K562 (cell line): ENCODE results near the gene DGAT2L6. TPM values are rescaled to one million over a fixed set of nuclear protein-coding genes. Genes with fewer than 3 reads are reported as not detected.

Experiments
- ATAC-seq: fragments of 200-7000 bp; cut with Tn5 transposase; 3 replicates; pipeline ENCODE4 v1.9.1; 2020; ENCODE audit warnings: moderate library complexity
- BruUV-seq: library from RNA; stranded (reverse); fragments of 400-500 nt; replicated peaks from 2 replicates; lab custom pipeline; 2021; lab: Mats Ljungman, UMichigan
- CTCF ChIA-PET: fragments of 300-600 bp; formaldehyde crosslinking; extraction: SDS; loops from one replicate; lab custom pipeline; 2021; ENCODE audit warnings: low intra/inter-chr PET ratio; lab: Yijun Ruan, JAX
- POLR2A ChIA-PET: fragments of 300-600, 350-650 bp; sonication (Branson Sonifier 250); formaldehyde crosslinking; extraction: SDS; loops from one replicate; lab custom pipeline; 2021; ENCODE audit warnings: antibody characterized with exemption, inconsistent platforms; lab: Yijun Ruan, JAX
- DNase-seq, 4 experiments: peaks; one replicate each; pipeline versions ENCODE4 v3.0.0 to v3.0.0-alpha.2; 2011 to 2018; ENCODE audit warnings: low spot score in 3 of 4, mixed read lengths in 3 of 4; ENCODE audit errors: extremely low read depth in 1 of 4
- FAIRE-seq: peaks from 2 replicates; lab custom pipeline; 2011; peaks lifted over from hg19 to GRCh38; lab: Jason Lieb, UNC
- H2AFZ ChIP-seq: 2 replicates; pipeline ENCODE4 v1.6.0; 2011; ENCODE audit warnings: low read depth, low read length, control low read depth, inconsistent platforms
- H3K27ac ChIP-seq: fragments of 200-600 bp; 3 replicates; pipeline ENCODE4 v1.8.0; 2011; ENCODE audit warnings: low read depth, mild to moderate bottlenecking, control low read depth, inconsistent platforms, low read length, moderate library complexity, mixed read lengths; ENCODE audit errors: extremely low read depth
- H3K27me3 ChIP-seq, 2 experiments: fragments of 300-600 bp in 1 of 2; 2 replicates in 1 of 2; 3 replicates in 1 of 2; pipeline versions ENCODE4 v1.6.0 to v1.8.0; 2011; ENCODE audit warnings: inconsistent platforms in 2 of 2, low read length in 2 of 2, mild to moderate bottlenecking in 1 of 2, mixed read lengths in 1 of 2, moderate library complexity in 1 of 2; ENCODE audit not compliant: control insufficient read depth in 2 of 2, insufficient read depth in 2 of 2
- H3K36me3 ChIP-seq: fragments of 300-600 bp; 3 replicates; pipeline ENCODE4 v1.8.0; 2011; ENCODE audit warnings: mild to moderate bottlenecking, low read length, inconsistent platforms; ENCODE audit not compliant: control insufficient read depth, insufficient read depth
- H3K4me1 ChIP-seq, 2 experiments: fragments of 200-600 bp in 1 of 2; replicated peaks in 1 of 2; 2 replicates in 1 of 2; 3 replicates in 1 of 2; pipeline versions ENCODE4 v1.5.1 to v1.8.0; 2011; ENCODE audit warnings: inconsistent platforms in 2 of 2, low read length in 2 of 2, mild to moderate bottlenecking in 1 of 2, mixed read lengths in 1 of 2, moderate library complexity in 1 of 2; ENCODE audit not compliant: control insufficient read depth in 2 of 2, insufficient read depth in 2 of 2
- H3K4me2 ChIP-seq: 2 replicates; pipeline ENCODE4 v1.6.1; 2011; ENCODE audit warnings: low read length, control low read depth, inconsistent platforms, mixed read lengths; ENCODE audit not compliant: insufficient read depth
- H3K4me3 ChIP-seq: fragments of 200-600 bp; sonication (generic), shearing (Covaris generic); 2 replicates; pipeline ENCODE4 v1.5.1; 2016; ENCODE audit warnings: control low read depth, inconsistent platforms
- H3K79me2 ChIP-seq: fragments of 200-600 bp; 3 replicates; pipeline ENCODE4 v1.8.0; 2011; ENCODE audit warnings: low read length, inconsistent platforms; ENCODE audit not compliant: control insufficient read depth, insufficient read depth
- H3K9ac ChIP-seq, 2 experiments: 2 replicates each; pipeline versions ENCODE4 v1.6.0 to v1.6.1; 2011; ENCODE audit warnings: low read depth in 2 of 2, low read length in 2 of 2, control low read depth in 1 of 2, inconsistent platforms in 1 of 2, mild to moderate bottlenecking in 1 of 2, mixed read lengths in 1 of 2; ENCODE audit not compliant: insufficient read depth in 1 of 2
- H3K9me1 ChIP-seq: one replicate; pipeline ENCODE4 v1.6.0; 2011; ENCODE audit warnings: inconsistent platforms, mild to moderate bottlenecking, low read length, moderate library complexity; ENCODE audit not compliant: control insufficient read depth, insufficient read depth
- H3K9me3 ChIP-seq: replicated peaks from 2 replicates; pipeline ENCODE4 v1.5.1; 2011; ENCODE audit warnings: low read depth, low read length, inconsistent platforms; ENCODE audit not compliant: control insufficient read depth, insufficient read depth
- H4K20me1 ChIP-seq: replicated peaks from 2 replicates; pipeline ENCODE4 v1.6.1; 2011; ENCODE audit warnings: low read length, inconsistent platforms, mixed read lengths; ENCODE audit not compliant: control insufficient read depth, insufficient read depth
- CCAR2 ChIP-seq: fragments of 200-400 bp; formaldehyde crosslinking; IDR thresholded peaks from 2 replicates; pipeline ENCODE4 v1.6.1; 2017; ENCODE audit warnings: mild to moderate bottlenecking, low read depth, low read length
- ETV5 ChIP-seq: sonication (generic); formaldehyde crosslinking; IDR thresholded peaks from 2 replicates; pipeline ENCODE4 v1.4.0; 2020; ENCODE audit warnings: low read depth, mild to moderate bottlenecking, missing genetic modification reagents
- KLF10 ChIP-seq: fragments of 250-450 bp; sonication (Bioruptor Pico); IDR thresholded peaks from 2 replicates; pipeline ENCODE4 v1.6.1; 2021; ENCODE audit warnings: matching md5 sums
- MCM5 ChIP-seq: fragments of 450-650 bp; IDR thresholded peaks from 2 replicates; pipeline ENCODE4 v1.6.1; 2016; ENCODE audit warnings: low read depth
- MITF ChIP-seq: IDR thresholded peaks from 2 replicates; pipeline ENCODE4 v1.6.1; 2014; ENCODE audit warnings: antibody characterized with exemption
- NUFIP1 ChIP-seq: fragments of 450-650 bp; IDR thresholded peaks from 2 replicates; pipeline ENCODE4 v1.6.1; 2018; ENCODE audit not compliant: partially characterized antibody
- RBFOX2 ChIP-seq: fragments of 200-400 bp; formaldehyde crosslinking; IDR thresholded peaks from 2 replicates; pipeline ENCODE4 v1.6.1; 2017; ENCODE audit warnings: low read depth, mild to moderate bottlenecking, low read length, moderate library complexity
- SIRT6 ChIP-seq: IDR thresholded peaks from one replicate; pipeline ENCODE4 v1.6.1; 2012; ENCODE audit warnings: low read depth, mild to moderate bottlenecking, control low read depth, inconsistent platforms, low read length, moderate library complexity
- TOE1 ChIP-seq, 2 experiments: fragments of 450-650 bp in 1 of 2; sonication (generic) in 1 of 2; formaldehyde crosslinking in 1 of 2; IDR thresholded peaks; 2 replicates each; pipeline versions ENCODE4 v1.7.1 to v1.8.0; 2016 to 2022; ENCODE audit warnings: borderline replicate concordance in 2 of 2, mild to moderate bottlenecking in 2 of 2, antibody characterized with exemption in 1 of 2, inconsistent platforms in 1 of 2, low read depth in 1 of 2, missing genetic modification reagents in 1 of 2, moderate library complexity in 1 of 2
- XRCC5 ChIP-seq: fragments of 200-400 bp; formaldehyde crosslinking; IDR thresholded peaks from 2 replicates; pipeline ENCODE4 v1.6.1; 2017; ENCODE audit warnings: low read depth, mild to moderate bottlenecking, low read length
- ZNF134 ChIP-seq: fragments of 250-450 bp; sonication (Bioruptor Pico); conservative IDR thresholded peaks from 2 replicates; pipeline ENCODE4 v1.4.0; 2020
- WGBS: fragments of 100-300 bp; shearing (Covaris generic); methylation state at CpG from one replicate; pipeline ENCODE4 v1.1.6; 2016; ENCODE audit warnings: low coverage, mixed read lengths; ENCODE audit not compliant: insufficient coverage; ENCODE audit errors: missing lambda C conversion rate; 5-methylcytosine and 5-hydroxymethylcytosine counted together
- in situ Hi-C: fragments of 300-500 bp; cut with MboI; formaldehyde crosslinking; loops from 4 replicates; pipeline ENCODE4 v1.15.0; 2018; ENCODE audit warnings: inconsistent platforms, mixed read lengths
- intact Hi-C: fragments of 100-400 bp; cut with micrococcal nuclease; formaldehyde crosslinking; loops from 2 replicates; pipeline ENCODE4 v1.14.2; 2022
- polyA plus RNA-seq, 8 experiments: library from polyadenylated mRNA; depleted of rRNA in 4 of 8; stranded (reverse) in 5 of 8; unstranded in 3 of 8; fragments of >200 nt; fragmentation: Nextera tagmentation in 2 of 8; fragmentation: Illumina TruSeq in 1 of 8; extraction: Ambion mirVana in 2 of 8; extraction: Trizol in 1 of 8; gene quantifications; 2 replicates each; pipeline versions ENCODE4 v1.2.1 to v1.2.3, GENCODE V29; 2011 to 2014; ENCODE audit warnings: inconsistent platforms in 1 of 8, missing spikeins in 1 of 8
- total RNA-seq, 7 experiments: library from RNA; depleted of rRNA in 6 of 7; stranded (reverse); fragments of >200 nt in 6 of 7; fragmentation: Illumina TruSeq in 2 of 7; extraction: Trizol in 2 of 7; gene quantifications; 2 replicates each; pipeline versions ENCODE4 v1.2.1 to v1.2.3, GENCODE V29; 2011 to 2021; ENCODE audit warnings: low replicate concordance in 1 of 7

The DGAT2L6 gene
- total and polyA plus RNA-seq, 9 of the 15 experiments (the other 6 are each of a cell fraction or from before 2014, with no cell fraction given) = not detected

GRCh38 chrX:70172964-70173363, 4.3 kb upstream of the DGAT2L6 start (continued):
- TF ChIP-seq NUFIP1 = no peak
- TF ChIP-seq TOE1 (IDR thresholded peaks at IDR 0.05; ENCODE audit: borderline replicate concordance) = no peak
- no peak for TF ChIP-seq TOE1 (CRISPR knock-in tag; IDR thresholded peaks at IDR 0.05; ENCODE audit: borderline replicate concordance, low read depth)
- TF ChIP-seq ETV5 = no peak
- no peak for TF ChIP-seq SIRT6

DNA sequence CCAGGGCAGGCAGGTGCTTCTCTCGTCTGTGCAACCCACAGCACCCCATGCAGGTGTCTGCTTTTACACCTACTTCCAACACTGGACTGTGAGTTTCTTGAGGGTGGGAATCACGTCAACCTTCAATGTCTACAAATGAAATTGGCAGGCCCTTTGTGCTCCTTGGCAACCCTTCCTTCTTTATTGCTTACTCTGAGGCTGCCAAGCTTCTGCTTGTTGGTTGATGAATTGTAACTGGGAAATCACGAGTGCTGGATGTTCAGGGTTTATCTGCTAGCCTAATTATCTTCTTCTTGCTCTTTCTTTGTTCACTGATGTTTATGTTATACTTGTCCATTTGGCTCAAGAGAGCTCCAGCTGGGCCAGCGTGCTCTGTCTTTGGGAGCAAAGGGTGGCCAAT, 2.5 kb upstream of the DGAT2L6 start:
- Histone ChIP-seq H2AFZ (no peak overlapping the region), H3K4me2 (no peak overlapping the region), H3K4me1 (peaks cover 4 to 24% of the 10 kb centered on the region in 2 experiments; a peak in 2 of 5 replicates), H3K9me1 (no peaks in the 10 kb centered on the region), H3K9me3 (no peaks in the 10 kb centered on the region), H4K20me1 (no peaks in the 10 kb centered on the region), H3K36me3 (no peaks in the 10 kb centered on the region), H3K9ac (no peak overlapping the region), H3K79me2 (no peaks in the 10 kb centered on the region), H3K27ac (no peak overlapping the region), H3K4me3 (no peak overlapping the region), H3K27me3 (no peaks in the 10 kb centered on the region)
- 47% methylated on average over 3 of the region's 4 CpGs for WGBS
- no peak for ATAC-seq
- intact Hi-C loops (no loop called here), in situ Hi-C loops (no loop called here)
- TF ChIP-seq XRCC5 = no peak
- TF ChIP-seq RBFOX2 = no peak
- TF ChIP-seq KLF10 (CRISPR knock-in tag) = no peak
- TF ChIP-seq MCM5 = no peak
- no peak for TF ChIP-seq ZNF134 (CRISPR knock-in tag)
- TF ChIP-seq CCAR2 = no peak
- TF ChIP-seq MITF = no peak
- no peak for DNase-seq
- no TSS peak for BruUV-seq
- ChIA-PET POLR2A (interaction anchor here (0.6 kb wide), 1 partner anchor 20 kb away, joined by 3 read pairs; no protein-coding TSS in a partner anchor), CTCF (no interaction called here)
- no peak for FAIRE-seq
